KMS-11 (cell line): Measurements from ENCODE around the gene STOML2.

Source experiments
- H2AFZ ChIP-seq: fragments of 200-600 bp; sonication (generic); 2 replicates; pipeline ENCODE4 v1.6.1; 2016; ENCODE audit warnings: antibody characterized with exemption, mixed run types, low read depth
- H3K27ac ChIP-seq: fragments of 200-600 bp; sonication (generic); 2 replicates; pipeline ENCODE4 v1.6.1; 2016; ENCODE audit warnings: mild to moderate bottlenecking, mixed run types
- H3K27me3 ChIP-seq: fragments of 200-600 bp; sonication (generic); 2 replicates; pipeline ENCODE4 v1.6.1; 2017; ENCODE audit warnings: mild to moderate bottlenecking, low read depth, mixed run types, moderate library complexity; ENCODE audit not compliant: insufficient read depth
- H3K36me3 ChIP-seq: fragments of 200-600 bp; sonication (generic); 2 replicates; pipeline ENCODE4 v1.6.1; 2017; ENCODE audit warnings: mild to moderate bottlenecking, mixed run types; ENCODE audit not compliant: insufficient read depth
- H3K4me1 ChIP-seq: fragments of 200-600 bp; sonication (generic); 2 replicates; pipeline ENCODE4 v1.6.1; 2016; ENCODE audit warnings: mild to moderate bottlenecking, low read depth, mixed run types; ENCODE audit not compliant: poor library complexity, severe bottlenecking
- H3K4me2 ChIP-seq: fragments of 200-600 bp; sonication (generic); 2 replicates; pipeline ENCODE4 v1.7.0; 2016; ENCODE audit warnings: mild to moderate bottlenecking, mixed run types
- H3K4me3 ChIP-seq: fragments of 200-600 bp; sonication (generic); IDR thresholded peaks from 2 replicates; pipeline ENCODE4 v1.6.1; 2017; ENCODE audit warnings: low read depth, low read length, mixed read lengths; ENCODE audit not compliant: insufficient read depth
- H3K79me2 ChIP-seq: fragments of 200-600 bp; sonication (generic); 2 replicates; pipeline ENCODE4 v1.6.1; 2016; ENCODE audit warnings: low read depth, mixed run types; ENCODE audit not compliant: insufficient read depth
- H3K9ac ChIP-seq: fragments of 200-600 bp; sonication (generic); 2 replicates; pipeline ENCODE4 v1.6.1; 2016; ENCODE audit warnings: mild to moderate bottlenecking, mixed run types
- H4K20me1 ChIP-seq: fragments of 200-600 bp; sonication (generic); 2 replicates; pipeline ENCODE4 v1.6.1; 2016; ENCODE audit warnings: mild to moderate bottlenecking, mixed run types; ENCODE audit not compliant: insufficient read depth
- CTCF ChIP-seq: fragments of 200-600 bp; sonication (generic); conservative IDR thresholded peaks from 2 replicates; pipeline ENCODE4 v1.6.1; 2017; ENCODE audit warnings: low read depth, mild to moderate bottlenecking, antibody characterized with exemption, low read length, moderate library complexity, mixed read lengths

STOML2 gene

GRCh38 chr9:35136866-35137265 is 33.9 kb upstream of the STOML2 start:
- no peak overlapping the region for H2AFZ ChIP-seq
- no peaks in the 10 kb centered on the region for H3K27me3 ChIP-seq
- H3K4me2 ChIP-seq = no peak overlapping the region
- H3K4me3 ChIP-seq = no peak overlapping the region
- H4K20me1 ChIP-seq = no peaks in the 10 kb centered on the region
- no peak overlapping the region for H3K27ac ChIP-seq
- H3K36me3 ChIP-seq = no peaks in the 10 kb centered on the region
- H3K9ac ChIP-seq = no peak overlapping the region
- H3K4me1 ChIP-seq = peaks cover 15% of the 10 kb centered on the region
- H3K79me2 ChIP-seq = no peaks in the 10 kb centered on the region
- no peak for TF ChIP-seq CTCF

GRCh38 chr9:35135988-35136387 is 33.1 kb upstream of the STOML2 start:
- no peaks in the 10 kb centered on the region for H3K36me3 ChIP-seq
- H3K27ac ChIP-seq = no peak overlapping the region
- H3K4me1 ChIP-seq = peaks cover 15% of the 10 kb centered on the region
- no peaks in the 10 kb centered on the region for H4K20me1 ChIP-seq
- TF ChIP-seq CTCF = no peak
- H3K4me3 ChIP-seq = no peak overlapping the region
- H3K27me3 ChIP-seq = no peaks in the 10 kb centered on the region
- H2AFZ ChIP-seq = no peak overlapping the region
- H3K4me2 ChIP-seq = no peak overlapping the region
- H3K9ac ChIP-seq = no peak overlapping the region
- no peaks in the 10 kb centered on the region for H3K79me2 ChIP-seq

GRCh38 chr9:35134920-35135319 is 32.0 kb upstream of the STOML2 start:
- Histone ChIP-seq H3K27me3 (no peaks in the 10 kb centered on the region), H3K36me3 (no peaks in the 10 kb centered on the region), H2AFZ (no peak overlapping the region), H3K4me2 (no peak overlapping the region), H3K9ac (no peak overlapping the region), H3K79me2 (no peaks in the 10 kb centered on the region), H3K27ac (no peak overlapping the region), H3K4me1 (peaks cover 15% of the 10 kb centered on the region), H3K4me3 (no peak overlapping the region), H4K20me1 (no peaks in the 10 kb centered on the region)
- no peak for TF ChIP-seq CTCF

GRCh38 chr9:35116898-35117551 is 14.1 kb upstream of the STOML2 start:
- peak overlapping the region; percentile 96 for H3K4me2 ChIP-seq
- peaks cover 37% of the 10 kb centered on the region for H3K4me1 ChIP-seq
- no peaks in the 10 kb centered on the region for H3K79me2 ChIP-seq
- peak; percentile 86 for TF ChIP-seq CTCF
- no peak overlapping the region; the same call in 1 of the 2 replicates for H3K9ac ChIP-seq
- H3K4me3 ChIP-seq = no peak overlapping the region
- peak overlapping the region; percentile 53; the same call in 1 of the 2 replicates for H3K27ac ChIP-seq
- H2AFZ ChIP-seq = peak overlapping the region; percentile 94
- H3K36me3 ChIP-seq = no peaks in the 10 kb centered on the region
- no peaks in the 10 kb centered on the region for H4K20me1 ChIP-seq
- no peaks in the 10 kb centered on the region for H3K27me3 ChIP-seq
